Fibroblast of lung (primary cell): ENCODE measurements around the gene PIGP. TPM values are rescaled to one million over a fixed set of nuclear protein-coding genes. Genes with fewer than 3 reads are reported as not detected.

Experiments used
- DNase-seq, 2 donors: peaks; one replicate each; pipeline versions ENCODE4 v3.0.0 to v3.0.0-alpha.2; 2010; ENCODE audit warnings: low read depth in 2 of 2
- H2AFZ ChIP-seq: 2 replicates; pipeline ENCODE4 v1.5.1; 2012; ENCODE audit warnings: low read length, control low read depth, inconsistent platforms
- H3K27ac ChIP-seq: 2 replicates; pipeline ENCODE4 v1.5.1; 2011; ENCODE audit warnings: low read length, control low read depth; ENCODE audit not compliant: insufficient read depth
- H3K27me3 ChIP-seq: 2 replicates; pipeline ENCODE4 v1.5.1; 2011; ENCODE audit warnings: mild to moderate bottlenecking, low read length; ENCODE audit not compliant: control insufficient read depth, insufficient read depth
- H3K36me3 ChIP-seq: 2 replicates; pipeline ENCODE4 v1.5.1; 2011; ENCODE audit warnings: low read length; ENCODE audit not compliant: control insufficient read depth, insufficient read depth
- H3K4me1 ChIP-seq: 2 replicates; pipeline ENCODE4 v1.5.1; 2011; ENCODE audit warnings: low read length; ENCODE audit not compliant: control insufficient read depth, insufficient read depth; ENCODE audit errors: extremely low read depth
- H3K4me2 ChIP-seq: 2 replicates; pipeline ENCODE4 v1.5.1; 2011; ENCODE audit warnings: low read length, control low read depth; ENCODE audit not compliant: insufficient read depth; ENCODE audit errors: extremely low read depth
- H3K4me3 ChIP-seq, 4 experiments: fragments of 200-600 bp in 1 of 4; sonication (generic) in 1 of 4; replicated peaks in 1 of 4; 2 replicates each; pipeline ENCODE4 v1.5.1; 2011 to 2016; ENCODE audit warnings: low read length in 4 of 4, low read depth in 3 of 4, mild to moderate bottlenecking in 3 of 4, control low read depth in 2 of 4, inconsistent platforms in 1 of 4, mixed read lengths in 1 of 4; ENCODE audit not compliant: insufficient read depth in 1 of 4; ENCODE audit errors: control extremely low read depth in 1 of 4
- H3K79me2 ChIP-seq: 2 replicates; pipeline ENCODE4 v1.5.1; 2012; ENCODE audit warnings: mild to moderate bottlenecking, low read length, inconsistent platforms; ENCODE audit not compliant: control insufficient read depth, insufficient read depth
- H3K9ac ChIP-seq: 2 replicates; pipeline ENCODE4 v1.5.1; 2011; ENCODE audit warnings: mild to moderate bottlenecking, low read length, control low read depth; ENCODE audit not compliant: insufficient read depth
- H3K9me3 ChIP-seq: 2 replicates; pipeline ENCODE4 v1.5.1; 2012; ENCODE audit warnings: low read depth, low read length; ENCODE audit not compliant: control insufficient read depth, insufficient read depth
- H4K20me1 ChIP-seq: 2 replicates; pipeline ENCODE4 v1.5.1; 2011; ENCODE audit warnings: low read length; ENCODE audit not compliant: control insufficient read depth, insufficient read depth; ENCODE audit errors: extremely low read depth
- CTCF ChIP-seq, 2 donors: IDR thresholded peaks in 1 of 2; conservative IDR thresholded peaks in 1 of 2; 1 replicate in 1 of 2; 2 replicates in 1 of 2; pipeline ENCODE4 v1.5.1; 2011 to 2012; ENCODE audit warnings: low read length in 2 of 2, control low read depth in 1 of 2, inconsistent platforms in 1 of 2, low read depth in 1 of 2, mild to moderate bottlenecking in 1 of 2
- EZH2 ChIP-seq: IDR thresholded peaks from 2 replicates; pipeline ENCODE4 v1.5.1; 2012; ENCODE audit warnings: low read length, control low read depth, mild to moderate bottlenecking; ENCODE audit errors: missing control alignments
- polyA plus RNA-seq, 2 donors: library from polyadenylated mRNA; depleted of rRNA in 1 of 2; stranded (reverse) in 1 of 2; unstranded in 1 of 2; fragments of >200 nt; gene quantifications; 2 replicates each; pipeline ENCODE4 v1.2.1, GENCODE V29; 2011 to 2012; ENCODE audit warnings: missing spikeins in 1 of 2
- total RNA-seq: library from RNA; depleted of rRNA; stranded (reverse); fragments of >200 nt; gene quantifications from 2 replicates; pipeline ENCODE4 v1.2.1, GENCODE V29; 2014

Gene PIGP
- total and polyA plus RNA-seq, 2 donors (not counting 1 experiment from before 2014, with no cell fraction given), result 8.6 to 25.9 TPM

- H3K4me2 ChIP-seq, result peak overlapping the region; percentile 93
- H2AFZ ChIP-seq, result no peak overlapping the region
- no peaks in the 10 kb centered on the region for H3K36me3 ChIP-seq
- TF ChIP-seq EZH2 (no peak), CTCF (conservative IDR thresholded peaks at IDR 0.05 in 1 of 2, IDR thresholded peaks at IDR 0.05 in 1 of 2; ENCODE audit: low read depth in 1 of 2, low read length in 2 of 2) (no peak)
- no peak overlapping the region for H3K9ac ChIP-seq
- peaks cover 61% of the 10 kb centered on the region for H3K79me2 ChIP-seq
- H3K27me3 ChIP-seq, result no peaks in the 10 kb centered on the region
- no peak for DNase-seq
- H3K4me3 ChIP-seq, result peak overlapping the region in 1 of 4 experiments; percentile 12
- peaks cover 1% of the 10 kb centered on the region for H4K20me1 ChIP-seq
- no peak overlapping the region for H3K27ac ChIP-seq
- no peaks in the 10 kb centered on the region for H3K9me3 ChIP-seq
- peaks cover 4% of the 10 kb centered on the region for H3K4me1 ChIP-seq
These were observed 2.4 kb upstream of the PIGP start for GRCh38 chr21:37075214-37075770.

GRCh38 chr21:37074546-37074945 lies 1.7 kb upstream of the PIGP start:
- Histone ChIP-seq H3K27me3 (no peaks in the 10 kb centered on the region), H3K36me3 (no peaks in the 10 kb centered on the region), H3K4me1 (peaks cover 4% of the 10 kb centered on the region), H3K4me2 (peak overlapping the region; percentile 93), H3K79me2 (peaks cover 56% of the 10 kb centered on the region), H3K27ac (peak overlapping the region; percentile 89), H3K4me3 (peak overlapping the region; percentile 72 to 92 (median 92)), H3K9ac (no peak overlapping the region), H4K20me1 (no peaks in the 10 kb centered on the region), H3K9me3 (no peaks in the 10 kb centered on the region), H2AFZ (no peak overlapping the region)
- TF ChIP-seq EZH2, result no peak
- no peak for TF ChIP-seq CTCF (conservative IDR thresholded peaks at IDR 0.05 in 1 of 2, IDR thresholded peaks at IDR 0.05 in 1 of 2; ENCODE audit: low read depth in 1 of 2, low read length in 2 of 2)
- DNase-seq, result no peak

- Histone ChIP-seq H3K27me3 (no peaks in the 10 kb centered on the region), H4K20me1 (no peaks in the 10 kb centered on the region), H3K36me3 (no peaks in the 10 kb centered on the region), H3K79me2 (peaks cover 53% of the 10 kb centered on the region), H3K9ac (peak overlapping the region; percentile 92), H3K4me1 (peaks cover 4% of the 10 kb centered on the region), H3K27ac (peak overlapping the region; percentile 89), H3K4me2 (peak overlapping the region; percentile 93), H3K4me3 (peak overlapping the region; percentile 72 to 92 (median 92)), H2AFZ (peak overlapping the region; percentile 41), H3K9me3 (no peaks in the 10 kb centered on the region)
- no peak for DNase-seq
- no peak for TF ChIP-seq CTCF (conservative IDR thresholded peaks at IDR 0.05 in 1 of 2, IDR thresholded peaks at IDR 0.05 in 1 of 2; ENCODE audit: low read depth in 1 of 2, low read length in 2 of 2)
- TF ChIP-seq EZH2, result no peak
These were observed 1.3 kb upstream of the PIGP start for GRCh38 chr21:37074197-37074510.
